GM19455 (cell line): ENCODE results near the gene TXLNB.
"Not testable (repeated sequence)": the region's sequence is repeated elsewhere in the genome, so short reads cannot be mapped to it uniquely, and the experiment has no call there.

Experiments
- ATAC-seq: cut with Tn5 transposase; IDR thresholded peaks from one replicate; pipeline ENCODE4 v1.9.1; 2021; ENCODE audit not compliant: unreplicated experiment

TXLNB gene

GRCh38 chr6:139240161-139241010 is 51.4 kb downstream of the TXLNB start:
- no peak for ATAC-seq

- ATAC-seq: no peak
Observed at GRCh38 chr6:139239064-139239463, 52.7 kb downstream of the TXLNB start.

GRCh38 chr6:139236105-139236504 is 55.7 kb downstream of the TXLNB start:
- no peak for ATAC-seq

- ATAC-seq: no peak
Observed at GRCh38 chr6:139235661-139236060, 56.1 kb downstream of the TXLNB start.

- not testable (repeated sequence) for ATAC-seq
Observed at GRCh38 chr6:139234193-139234592, 57.6 kb downstream of the TXLNB start.

- no peak for ATAC-seq
Observed at GRCh38 chr6:139231206-139231605, 60.6 kb downstream of the TXLNB start.

- no peak for ATAC-seq
Observed at GRCh38 chr6:139230391-139230840, 61.4 kb downstream of the TXLNB start.

GRCh38 chr6:139228387-139228786 is 63.4 kb downstream of the TXLNB start:
- ATAC-seq: not testable (repeated sequence)

- no peak for ATAC-seq
Observed at GRCh38 chr6:139219746-139220145, 72.1 kb downstream of the TXLNB start.

- ATAC-seq: peak; percentile 100
Observed at GRCh38 chr6:139219271-139219729, 72.5 kb downstream of the TXLNB start.

- ATAC-seq: not testable (repeated sequence)
Observed at GRCh38 chr6:139212460-139212859, 79.3 kb downstream of the TXLNB start.

- not testable (repeated sequence) for ATAC-seq
Observed at GRCh38 chr6:139210766-139211165, 81.0 kb downstream of the TXLNB start.

- ATAC-seq: no peak
Observed at GRCh38 chr6:139205843-139206242, 86.0 kb downstream of the TXLNB start.

GRCh38 chr6:139204978-139205377 is 86.8 kb downstream of the TXLNB start:
- no peak for ATAC-seq

GRCh38 chr6:139201378-139201777 is 90.4 kb downstream of the TXLNB start:
- ATAC-seq: no peak

GRCh38 chr6:139198529-139199288 is 93.1 kb downstream of the TXLNB start:
- ATAC-seq: no peak

GRCh38 chr6:139194740-139195139 is 97.1 kb downstream of the TXLNB start:
- no peak for ATAC-seq
